ENCODE data around the gene NFXL1.

GRCh38 chr4:47891928-47892327 lies 22.5 kb downstream of the NFXL1 start:
- TF ChIP-seq POLR2AphosphoS5 (IDR thresholded peaks at IDR 0.05; ENCODE audit: low read depth, low read length) (no peak), CTCF (IDR thresholded peaks at IDR 0.05) (no peak), SIN3A (IDR thresholded peaks at IDR 0.05; ENCODE audit: borderline replicate concordance, insufficient read depth, low read depth, low read length) (no peak), REST (IDR thresholded peaks at IDR 0.05; ENCODE audit: insufficient read depth in 1 of 2, low read depth in 2 of 2, low read length in 1 of 2) (no peak), TCF7L2 (IDR thresholded peaks at IDR 0.05; ENCODE audit: low read depth, low read length) (no peak)
